GM12878 (cell line): ENCODE results near the gene GH2.
"Not testable (repeated sequence)": the region's sequence is repeated elsewhere in the genome, so short reads cannot be mapped to it uniquely, and the experiment has no call there.

Source experiments
- CHD2 ChIP-seq: IDR thresholded peaks from 2 replicates; pipeline ENCODE4 v1.6.1; 2011; ENCODE audit warnings: low read depth, low read length, improper control_type of control experiment, borderline replicate concordance
- JUND ChIP-seq: IDR thresholded peaks from 2 replicates; pipeline ENCODE4 v1.6.1; 2012; ENCODE audit warnings: low read depth, mild to moderate bottlenecking, low read length, improper control_type of control experiment, moderate library complexity
- YY1 ChIP-seq: IDR thresholded peaks from 2 replicates; pipeline ENCODE4 v1.6.1; 2011; ENCODE audit warnings: low read depth, mild to moderate bottlenecking, low read length

GRCh38 chr17:63871646-63872365 is 9.9 kb downstream of the GH2 start:
- not testable (repeated sequence) for TF ChIP-seq CHD2, YY1, JUND
